Dermis blood vessel endothelial cell (primary cell): ENCODE measurements around the gene ASB4. TPM values are rescaled to one million over a fixed set of nuclear protein-coding genes. Genes with fewer than 3 reads are reported as not detected.
"Not testable (repeated sequence)": the region's sequence is repeated elsewhere in the genome, so short reads cannot be mapped to it uniquely, and the experiment has no call there.

Experiments
- DNase-seq: peaks from one replicate; pipeline ENCODE4 v3.0.0; 2010
- total RNA-seq: library from RNA; depleted of rRNA; stranded (reverse); fragments of >200 nt; gene quantifications from 2 replicates; pipeline ENCODE4 v1.2.3, GENCODE V29; 2014

ASB4 gene
- total RNA-seq = not detected in 2 replicates

GRCh38 chr7:95485391-95486123 lies at the start of gene ASB4:
ASB4 (plus strand) TSS chr7:95485943; CDS start chr7:95485972, 29 bp downstream.
- DNase-seq = no peak

GRCh38 chr7:95436407-95436806 lies 49.3 kb upstream of the ASB4 start:
- DNase-seq = peak; percentile 12

DNA sequence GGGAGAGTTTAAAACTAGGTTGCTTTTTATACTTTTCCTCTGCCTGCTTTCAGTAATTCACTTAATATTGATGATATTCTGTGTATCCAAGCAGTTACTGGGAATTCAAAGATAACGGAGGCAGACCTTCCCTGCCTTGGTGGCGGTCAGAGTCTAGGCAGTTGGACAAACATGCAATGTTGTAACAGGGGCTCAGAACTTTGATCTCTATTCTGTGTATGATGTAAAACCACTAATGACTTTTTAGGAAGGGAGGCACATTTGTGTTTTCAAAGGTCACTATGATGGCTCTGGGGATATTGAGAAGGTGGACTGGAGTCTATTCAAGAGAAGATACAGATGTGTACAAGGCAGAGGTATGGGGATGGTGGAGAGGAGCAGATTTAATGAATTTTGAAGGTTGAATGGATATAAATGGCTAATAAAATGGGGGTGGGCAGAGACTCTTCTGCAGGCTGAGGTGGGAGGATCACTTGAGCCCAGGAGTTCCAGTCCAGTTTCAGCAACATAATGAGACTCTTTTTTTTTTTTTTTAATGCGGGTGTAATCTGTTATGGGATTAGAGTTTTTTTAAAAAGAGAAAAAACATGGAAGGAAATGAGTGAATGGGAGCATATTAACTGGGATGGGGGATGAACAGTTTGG lies 45.2 kb upstream of the ASB4 start:
- no peak for DNase-seq

DNA sequence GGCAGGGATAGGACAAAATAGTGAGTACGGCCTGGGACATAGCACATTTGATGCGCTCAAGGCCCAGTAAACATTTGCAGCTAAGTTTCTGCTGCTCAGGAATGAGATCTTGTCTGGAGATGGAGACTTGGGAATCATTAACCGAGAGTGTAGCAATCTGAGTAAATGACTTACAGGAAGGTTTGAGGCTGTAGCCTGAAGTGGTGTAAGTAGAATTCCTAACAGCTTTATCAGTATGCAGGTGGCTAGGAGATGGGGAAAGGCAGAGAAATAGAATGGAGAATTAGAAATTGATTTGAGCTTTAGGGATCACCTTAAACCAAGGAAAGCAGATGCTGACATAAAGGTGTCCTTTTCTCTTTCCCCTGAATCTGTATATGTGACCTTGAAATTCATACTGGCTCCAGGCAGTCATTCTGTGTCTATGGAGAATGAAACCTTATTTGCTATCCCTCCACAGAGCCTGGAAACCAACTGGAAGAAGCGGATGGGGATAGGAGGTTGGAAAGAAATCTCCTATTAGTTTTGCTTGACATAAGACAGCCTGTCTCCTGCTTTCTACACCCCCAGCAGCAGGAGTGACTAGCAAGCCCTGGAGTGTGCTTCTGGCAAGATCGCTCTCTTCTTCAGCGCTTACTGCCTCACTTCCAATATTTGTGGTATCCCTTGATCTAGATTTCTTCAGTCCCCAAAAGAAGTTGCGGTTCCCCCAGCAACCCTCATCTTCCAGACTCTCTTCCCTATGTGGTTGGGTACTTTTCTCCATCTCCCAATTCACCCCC lies 44.5 kb upstream of the ASB4 start:
- DNase-seq = no peak

DNA sequence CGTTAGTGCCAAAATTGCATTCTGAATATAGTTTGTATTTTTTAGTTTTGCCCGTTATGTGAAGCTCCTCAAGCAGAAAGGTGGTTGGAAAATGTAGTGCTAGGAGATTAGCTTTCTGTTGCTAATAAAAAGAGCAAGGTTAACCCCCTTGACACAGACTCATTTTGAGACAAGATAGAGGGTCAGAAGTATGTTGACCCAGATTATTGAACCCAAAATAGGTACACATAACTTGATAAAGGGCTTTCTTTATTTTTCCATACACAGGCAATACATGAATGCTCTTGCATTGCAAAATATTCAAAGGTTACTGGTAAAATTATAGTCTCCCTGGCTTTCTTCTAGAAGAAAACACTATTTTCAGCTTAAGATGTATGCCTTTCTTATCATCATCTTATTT lies 40.9 kb upstream of the ASB4 start:
- no peak for DNase-seq

GRCh38 chr7:95446618-95447017 lies 39.1 kb upstream of the ASB4 start:
- no peak for DNase-seq

DNA sequence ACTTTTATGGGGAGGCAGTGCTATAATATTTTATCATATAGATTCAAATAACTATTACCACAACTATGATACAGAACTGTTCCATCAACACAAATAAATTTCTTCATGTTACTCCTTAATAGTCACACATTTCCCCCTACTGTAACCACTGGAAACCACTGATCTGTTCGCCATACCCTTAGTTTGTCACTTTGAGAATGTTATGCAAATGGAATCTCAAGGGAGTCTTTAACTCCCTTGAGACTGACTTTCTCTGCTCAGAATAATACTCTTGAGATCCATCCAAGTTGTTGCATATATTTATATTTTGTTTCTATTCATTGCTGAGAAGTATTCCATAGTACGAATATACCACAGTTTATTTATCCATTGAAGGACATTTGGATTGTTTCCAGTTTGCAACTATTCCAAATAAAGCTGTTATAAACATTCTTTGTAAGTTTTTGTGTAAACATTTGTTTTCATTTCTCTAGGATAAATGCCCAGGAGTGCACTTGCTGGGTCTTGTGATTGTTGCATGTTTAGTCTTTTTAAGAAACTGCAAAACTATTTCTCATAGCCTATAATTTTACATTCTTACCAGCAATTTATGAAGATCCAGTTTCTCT lies 31.2 kb upstream of the ASB4 start:
- DNase-seq = no peak

DNA sequence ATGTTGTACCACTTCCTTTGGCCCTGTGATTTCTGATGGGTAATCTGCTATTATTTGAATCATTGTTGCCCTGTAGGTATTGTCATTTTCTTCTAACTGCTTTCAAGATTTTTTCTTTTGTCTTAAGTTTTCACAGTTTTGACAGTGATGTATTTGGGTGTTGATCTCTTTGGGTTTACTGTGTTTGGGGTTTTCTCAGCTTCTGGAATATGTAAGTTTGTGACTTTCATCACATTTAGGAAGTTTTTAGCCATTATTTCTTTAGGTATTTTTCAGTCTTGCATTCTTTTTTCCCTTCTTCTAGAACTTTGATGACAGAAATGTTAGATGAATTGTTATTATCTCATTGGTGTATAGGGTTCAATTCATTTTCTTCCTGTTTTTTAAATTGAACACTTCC lies 27.8 kb upstream of the ASB4 start:
- DNase-seq = no peak

- DNase-seq = not testable (repeated sequence)
These were observed 25.1 kb upstream of the ASB4 start for GRCh38 chr7:95460653-95461052.

- no peak for DNase-seq
These were observed 17.7 kb upstream of the ASB4 start for GRCh38 chr7:95467912-95468607.

GRCh38 chr7:95469187-95469586 lies 16.6 kb upstream of the ASB4 start:
- peak; percentile 19 for DNase-seq

GRCh38 chr7:95469848-95470247 lies 15.9 kb upstream of the ASB4 start:
- peak; percentile 44 for DNase-seq

- DNase-seq = peak; percentile 88
These were observed 15.3 kb upstream of the ASB4 start for GRCh38 chr7:95470452-95470851.

- peak; percentile 87 for DNase-seq
These were observed 14.7 kb upstream of the ASB4 start for GRCh38 chr7:95471071-95471470.

GRCh38 chr7:95472581-95473161 lies 13.1 kb upstream of the ASB4 start:
- peak; percentile 15 for DNase-seq

GRCh38 chr7:95473276-95473985 lies 12.3 kb upstream of the ASB4 start:
- DNase-seq = no peak

DNA sequence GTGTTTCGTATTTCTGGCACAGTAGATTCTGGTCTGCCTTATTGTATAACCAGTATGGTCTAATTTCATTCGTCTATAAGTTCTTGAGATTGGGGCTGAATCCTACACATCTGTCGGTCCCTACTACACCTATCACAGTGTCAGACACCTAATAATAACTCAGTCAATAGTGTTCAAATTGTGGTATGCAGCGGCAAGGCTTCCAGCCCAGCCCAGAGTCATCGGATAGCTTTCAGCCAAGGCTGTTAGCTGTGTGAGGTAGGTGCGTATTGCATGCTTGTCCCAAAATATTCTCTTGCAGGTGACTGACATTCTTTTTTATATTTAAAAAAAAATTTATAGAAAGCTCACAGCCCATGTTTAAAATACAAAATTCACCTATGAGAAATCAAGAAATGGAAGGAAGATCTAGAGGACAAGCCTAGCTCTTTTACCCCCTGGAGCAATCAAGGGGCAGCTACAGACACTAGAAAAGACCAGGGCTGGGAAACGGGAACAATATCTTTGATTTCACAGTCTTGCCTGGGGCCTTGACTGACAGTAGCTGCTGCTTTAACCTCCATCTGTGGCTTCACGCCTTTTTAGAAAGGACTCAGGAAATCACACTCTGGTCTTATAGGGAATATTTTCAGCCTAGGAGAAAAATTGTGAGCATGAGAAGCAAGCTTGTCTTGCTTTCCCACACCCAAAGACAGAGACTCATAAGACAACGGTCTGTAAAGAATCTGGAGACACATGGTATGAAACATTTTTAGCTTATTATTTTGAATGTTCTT lies 9.5 kb upstream of the ASB4 start:
- DNase-seq = peak; percentile 21

- peak; percentile 86 for DNase-seq
These were observed 8.7 kb upstream of the ASB4 start for GRCh38 chr7:95476904-95477594.

GRCh38 chr7:95478272-95479037 lies 7.3 kb upstream of the ASB4 start:
- peak; percentile 42 for DNase-seq
